K562 (cell line): Measurements from ENCODE around the gene MED16. TPM values are rescaled to one million over a fixed set of nuclear protein-coding genes. Genes with fewer than 3 reads are reported as not detected.
A peak's percentile ranks its signal among the peaks of the same experiment; 100 is the strongest.

Experiments used
- ATAC-seq: fragments of 200-7000 bp; cut with Tn5 transposase; 3 replicates; pipeline ENCODE4 v1.9.1; 2020; ENCODE audit warnings: moderate library complexity
- BruUV-seq: library from RNA; stranded (reverse); fragments of 400-500 nt; replicated peaks from 2 replicates; lab custom pipeline; 2021; lab: Mats Ljungman, UMichigan
- CTCF ChIA-PET: fragments of 300-600 bp; formaldehyde crosslinking; extraction: SDS; loops from one replicate; lab custom pipeline; 2021; ENCODE audit warnings: low intra/inter-chr PET ratio; lab: Yijun Ruan, JAX
- POLR2A ChIA-PET: fragments of 300-600, 350-650 bp; sonication (Branson Sonifier 250); formaldehyde crosslinking; extraction: SDS; loops from one replicate; lab custom pipeline; 2021; ENCODE audit warnings: antibody characterized with exemption, inconsistent platforms; lab: Yijun Ruan, JAX
- DNase-seq, 4 experiments: peaks; one replicate each; pipeline versions ENCODE4 v3.0.0 to v3.0.0-alpha.2; 2011 to 2018; ENCODE audit warnings: low spot score in 3 of 4, mixed read lengths in 3 of 4; ENCODE audit errors: extremely low read depth in 1 of 4
- FAIRE-seq: peaks from 2 replicates; lab custom pipeline; 2011; peaks lifted over from hg19 to GRCh38; lab: Jason Lieb, UNC
- H2AFZ ChIP-seq: 2 replicates; pipeline ENCODE4 v1.6.0; 2011; ENCODE audit warnings: low read depth, low read length, control low read depth, inconsistent platforms
- H3K27ac ChIP-seq: fragments of 200-600 bp; 3 replicates; pipeline ENCODE4 v1.8.0; 2011; ENCODE audit warnings: low read depth, mild to moderate bottlenecking, control low read depth, inconsistent platforms, low read length, moderate library complexity, mixed read lengths; ENCODE audit errors: extremely low read depth
- H3K27me3 ChIP-seq, 2 experiments: fragments of 300-600 bp in 1 of 2; 2 replicates in 1 of 2; 3 replicates in 1 of 2; pipeline versions ENCODE4 v1.6.0 to v1.8.0; 2011; ENCODE audit warnings: inconsistent platforms in 2 of 2, low read length in 2 of 2, mild to moderate bottlenecking in 1 of 2, mixed read lengths in 1 of 2, moderate library complexity in 1 of 2; ENCODE audit not compliant: control insufficient read depth in 2 of 2, insufficient read depth in 2 of 2
- H3K36me3 ChIP-seq: fragments of 300-600 bp; 3 replicates; pipeline ENCODE4 v1.8.0; 2011; ENCODE audit warnings: mild to moderate bottlenecking, low read length, inconsistent platforms; ENCODE audit not compliant: control insufficient read depth, insufficient read depth
- H3K4me1 ChIP-seq, 2 experiments: fragments of 200-600 bp in 1 of 2; replicated peaks in 1 of 2; 2 replicates in 1 of 2; 3 replicates in 1 of 2; pipeline versions ENCODE4 v1.5.1 to v1.8.0; 2011; ENCODE audit warnings: inconsistent platforms in 2 of 2, low read length in 2 of 2, mild to moderate bottlenecking in 1 of 2, mixed read lengths in 1 of 2, moderate library complexity in 1 of 2; ENCODE audit not compliant: control insufficient read depth in 2 of 2, insufficient read depth in 2 of 2
- H3K4me2 ChIP-seq: 2 replicates; pipeline ENCODE4 v1.6.1; 2011; ENCODE audit warnings: low read length, control low read depth, inconsistent platforms, mixed read lengths; ENCODE audit not compliant: insufficient read depth
- H3K4me3 ChIP-seq: fragments of 200-600 bp; sonication (generic), shearing (Covaris generic); 2 replicates; pipeline ENCODE4 v1.5.1; 2016; ENCODE audit warnings: control low read depth, inconsistent platforms
- H3K79me2 ChIP-seq: fragments of 200-600 bp; 3 replicates; pipeline ENCODE4 v1.8.0; 2011; ENCODE audit warnings: low read length, inconsistent platforms; ENCODE audit not compliant: control insufficient read depth, insufficient read depth
- H3K9ac ChIP-seq, 2 experiments: 2 replicates each; pipeline versions ENCODE4 v1.6.0 to v1.6.1; 2011; ENCODE audit warnings: low read depth in 2 of 2, low read length in 2 of 2, control low read depth in 1 of 2, inconsistent platforms in 1 of 2, mild to moderate bottlenecking in 1 of 2, mixed read lengths in 1 of 2; ENCODE audit not compliant: insufficient read depth in 1 of 2
- H3K9me1 ChIP-seq: one replicate; pipeline ENCODE4 v1.6.0; 2011; ENCODE audit warnings: inconsistent platforms, mild to moderate bottlenecking, low read length, moderate library complexity; ENCODE audit not compliant: control insufficient read depth, insufficient read depth
- H3K9me3 ChIP-seq: replicated peaks from 2 replicates; pipeline ENCODE4 v1.5.1; 2011; ENCODE audit warnings: low read depth, low read length, inconsistent platforms; ENCODE audit not compliant: control insufficient read depth, insufficient read depth
- H4K20me1 ChIP-seq: replicated peaks from 2 replicates; pipeline ENCODE4 v1.6.1; 2011; ENCODE audit warnings: low read length, inconsistent platforms, mixed read lengths; ENCODE audit not compliant: control insufficient read depth, insufficient read depth
- PHF21A ChIP-seq: fragments of 450-650 bp; IDR thresholded peaks from 2 replicates; pipeline ENCODE4 v1.6.1; 2017; ENCODE audit warnings: low read depth, borderline replicate concordance
- PTRF ChIP-seq: fragments of 450-650 bp; IDR thresholded peaks from 2 replicates; pipeline ENCODE4 v1.6.1; 2016; ENCODE audit warnings: mild to moderate bottlenecking, missing genetic modification characterization, missing compliant biosample characterization
- SMARCB1 ChIP-seq: IDR thresholded peaks from 2 replicates; pipeline ENCODE4 v1.6.1; 2011; ENCODE audit warnings: improper control_type of control experiment, low read depth; ENCODE audit not compliant: insufficient read length
- TAF1 ChIP-seq: IDR thresholded peaks from 2 replicates; pipeline ENCODE4 v1.6.1; 2011; ENCODE audit warnings: mild to moderate bottlenecking, low read length, moderate library complexity; ENCODE audit not compliant: insufficient read depth, control insufficient read depth, severe bottlenecking; ENCODE audit errors: extremely low read depth
- TBP ChIP-seq: optimal IDR thresholded peaks from 2 replicates; pipeline ENCODE3; 2011; ENCODE audit warnings: low read depth, low read length, improper control_type of control experiment
- TCF7 ChIP-seq: sonication (generic); IDR thresholded peaks from 2 replicates; pipeline ENCODE4 v1.6.1; 2016; ENCODE audit warnings: antibody characterized with exemption, borderline replicate concordance
- ZNF354B ChIP-seq: fragments of 250-450 bp; sonication (Bioruptor Pico); IDR thresholded peaks from 2 replicates; pipeline ENCODE4 v1.4.0; 2020
- whole genome bisulfite sequencing: fragments of 100-300 bp; shearing (Covaris generic); methylation state at CpG from one replicate; pipeline ENCODE4 v1.1.6; 2016; ENCODE audit warnings: low coverage, mixed read lengths; ENCODE audit not compliant: insufficient coverage; ENCODE audit errors: missing lambda C conversion rate; 5-methylcytosine and 5-hydroxymethylcytosine counted together
- in situ Hi-C: fragments of 300-500 bp; cut with MboI; formaldehyde crosslinking; loops from 4 replicates; pipeline ENCODE4 v1.15.0; 2018; ENCODE audit warnings: inconsistent platforms, mixed read lengths
- intact Hi-C: fragments of 100-400 bp; cut with micrococcal nuclease; formaldehyde crosslinking; loops from 2 replicates; pipeline ENCODE4 v1.14.2; 2022
- polyA plus RNA-seq, 8 experiments: library from polyadenylated mRNA; depleted of rRNA in 4 of 8; stranded (reverse) in 5 of 8; unstranded in 3 of 8; fragments of >200 nt; fragmentation: Nextera tagmentation in 2 of 8; fragmentation: Illumina TruSeq in 1 of 8; extraction: Ambion mirVana in 2 of 8; extraction: Trizol in 1 of 8; gene quantifications; 2 replicates each; pipeline versions ENCODE4 v1.2.1 to v1.2.3, GENCODE V29; 2011 to 2014; ENCODE audit warnings: inconsistent platforms in 1 of 8, missing spikeins in 1 of 8
- total RNA-seq, 7 experiments: library from RNA; depleted of rRNA in 6 of 7; stranded (reverse); fragments of >200 nt in 6 of 7; fragmentation: Illumina TruSeq in 2 of 7; extraction: Trizol in 2 of 7; gene quantifications; 2 replicates each; pipeline versions ENCODE4 v1.2.1 to v1.2.3, GENCODE V29; 2011 to 2021; ENCODE audit warnings: low replicate concordance in 1 of 7
- TF ChIP-seq, protein P1 (sequence below): fragments of 450-650 bp; IDR thresholded peaks from 2 replicates; pipeline ENCODE4 v1.6.1; 2016
- TF ChIP-seq, protein P2 (sequence below): fragments of 200-800 bp; sonication (Bioruptor generic); IDR thresholded peaks from 2 replicates; pipeline ENCODE4 v1.6.1; 2017; ENCODE audit warnings: missing genetic modification characterization, missing compliant biosample characterization
- TF ChIP-seq, protein P3 (sequence below): sonication (generic); formaldehyde crosslinking; IDR thresholded peaks from 2 replicates; pipeline ENCODE4 v1.8.0; 2023; ENCODE audit warnings: mild to moderate bottlenecking, missing genetic modification reagents
- TF ChIP-seq, protein P4 (sequence below): sonication (generic); formaldehyde crosslinking; IDR thresholded peaks from 2 replicates; pipeline ENCODE4 v1.8.0; 2022; ENCODE audit warnings: mild to moderate bottlenecking, missing genetic modification reagents

Gene MED16
- total and polyA plus RNA-seq, 9 of the 15 experiments (the other 6 are each of a cell fraction or from before 2014, with no cell fraction given), result 0.89 to 59.9 (median 8.6) TPM

- Histone ChIP-seq H3K9me1 (no peaks in the 10 kb centered on the region), H3K9me3 (no peaks in the 10 kb centered on the region), H4K20me1 (no peaks in the 10 kb centered on the region), H3K4me1 (peaks cover 6 to 68% of the 10 kb centered on the region in 2 experiments; a peak in 4 of 5 replicates), H3K36me3 (peaks cover 8% of the 10 kb centered on the region; the same call in 1 of the 3 replicates), H2AFZ (peak overlapping the region; percentile 83), H3K27me3 (no peaks in the 10 kb centered on the region), H3K4me2 (peak overlapping the region; percentile 84), H3K79me2 (peaks cover 41% of the 10 kb centered on the region), H3K27ac (peak overlapping the region; percentile 89), H3K9ac (peak overlapping the region; percentile 83 to 94), H3K4me3 (peak overlapping the region; percentile 65)
- POLR2A ChIA-PET, result interaction anchor here (0.6 to 1.0 kb wide), 4 partner anchors 10 to 120 kb away, joined by 3 to 4 read pairs (median 4); partner anchors contain the start of gene PTBP1
- intact Hi-C loops, result loop anchor here (1.0 kb wide), 1 partner anchor 146 kb away; no protein-coding TSS in a partner anchor
- peak; percentile 74 to 94 (median 83) for DNase-seq
- BruUV-seq, result TSS peak; percentile 78
- peak; percentile 87 for FAIRE-seq
- 0% methylated on average over 27 of the region's 35 CpGs for WGBS
- in situ Hi-C loops, result no loop called here
- CTCF ChIA-PET, result interaction anchor here (0.7 to 6.8 kb wide), 4 partner anchors 55 to 312 kb away, joined by 3 to 74 read pairs (median 8); no protein-coding TSS in a partner anchor
- peak; percentile 79 for ATAC-seq
- no peak for TF ChIP-seq PHF21A
- TF ChIP-seq, protein P1, sequence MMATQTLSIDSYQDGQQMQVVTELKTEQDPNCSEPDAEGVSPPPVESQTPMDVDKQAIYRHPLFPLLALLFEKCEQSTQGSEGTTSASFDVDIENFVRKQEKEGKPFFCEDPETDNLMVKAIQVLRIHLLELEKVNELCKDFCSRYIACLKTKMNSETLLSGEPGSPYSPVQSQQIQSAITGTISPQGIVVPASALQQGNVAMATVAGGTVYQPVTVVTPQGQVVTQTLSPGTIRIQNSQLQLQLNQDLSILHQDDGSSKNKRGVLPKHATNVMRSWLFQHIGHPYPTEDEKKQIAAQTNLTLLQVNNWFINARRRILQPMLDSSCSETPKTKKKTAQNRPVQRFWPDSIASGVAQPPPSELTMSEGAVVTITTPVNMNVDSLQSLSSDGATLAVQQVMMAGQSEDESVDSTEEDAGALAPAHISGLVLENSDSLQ, result peak; percentile 84
- TF ChIP-seq SMARCB1, result no peak
- TF ChIP-seq, protein P2, sequence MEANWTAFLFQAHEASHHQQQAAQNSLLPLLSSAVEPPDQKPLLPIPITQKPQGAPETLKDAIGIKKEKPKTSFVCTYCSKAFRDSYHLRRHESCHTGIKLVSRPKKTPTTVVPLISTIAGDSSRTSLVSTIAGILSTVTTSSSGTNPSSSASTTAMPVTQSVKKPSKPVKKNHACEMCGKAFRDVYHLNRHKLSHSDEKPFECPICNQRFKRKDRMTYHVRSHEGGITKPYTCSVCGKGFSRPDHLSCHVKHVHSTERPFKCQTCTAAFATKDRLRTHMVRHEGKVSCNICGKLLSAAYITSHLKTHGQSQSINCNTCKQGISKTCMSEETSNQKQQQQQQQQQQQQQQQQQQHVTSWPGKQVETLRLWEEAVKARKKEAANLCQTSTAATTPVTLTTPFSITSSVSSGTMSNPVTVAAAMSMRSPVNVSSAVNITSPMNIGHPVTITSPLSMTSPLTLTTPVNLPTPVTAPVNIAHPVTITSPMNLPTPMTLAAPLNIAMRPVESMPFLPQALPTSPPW, result peak; percentile 97
- no peak for TF ChIP-seq TCF7
- TF ChIP-seq TAF1, result peak; percentile 61
- no peak for TF ChIP-seq ZNF354B
- TF ChIP-seq, protein P3, sequence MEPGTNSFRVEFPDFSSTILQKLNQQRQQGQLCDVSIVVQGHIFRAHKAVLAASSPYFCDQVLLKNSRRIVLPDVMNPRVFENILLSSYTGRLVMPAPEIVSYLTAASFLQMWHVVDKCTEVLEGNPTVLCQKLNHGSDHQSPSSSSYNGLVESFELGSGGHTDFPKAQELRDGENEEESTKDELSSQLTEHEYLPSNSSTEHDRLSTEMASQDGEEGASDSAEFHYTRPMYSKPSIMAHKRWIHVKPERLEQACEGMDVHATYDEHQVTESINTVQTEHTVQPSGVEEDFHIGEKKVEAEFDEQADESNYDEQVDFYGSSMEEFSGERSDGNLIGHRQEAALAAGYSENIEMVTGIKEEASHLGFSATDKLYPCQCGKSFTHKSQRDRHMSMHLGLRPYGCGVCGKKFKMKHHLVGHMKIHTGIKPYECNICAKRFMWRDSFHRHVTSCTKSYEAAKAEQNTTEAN (CRISPR knock-in tag), result no peak
- peak; percentile 63 for TF ChIP-seq TBP
- TF ChIP-seq, protein P4, sequence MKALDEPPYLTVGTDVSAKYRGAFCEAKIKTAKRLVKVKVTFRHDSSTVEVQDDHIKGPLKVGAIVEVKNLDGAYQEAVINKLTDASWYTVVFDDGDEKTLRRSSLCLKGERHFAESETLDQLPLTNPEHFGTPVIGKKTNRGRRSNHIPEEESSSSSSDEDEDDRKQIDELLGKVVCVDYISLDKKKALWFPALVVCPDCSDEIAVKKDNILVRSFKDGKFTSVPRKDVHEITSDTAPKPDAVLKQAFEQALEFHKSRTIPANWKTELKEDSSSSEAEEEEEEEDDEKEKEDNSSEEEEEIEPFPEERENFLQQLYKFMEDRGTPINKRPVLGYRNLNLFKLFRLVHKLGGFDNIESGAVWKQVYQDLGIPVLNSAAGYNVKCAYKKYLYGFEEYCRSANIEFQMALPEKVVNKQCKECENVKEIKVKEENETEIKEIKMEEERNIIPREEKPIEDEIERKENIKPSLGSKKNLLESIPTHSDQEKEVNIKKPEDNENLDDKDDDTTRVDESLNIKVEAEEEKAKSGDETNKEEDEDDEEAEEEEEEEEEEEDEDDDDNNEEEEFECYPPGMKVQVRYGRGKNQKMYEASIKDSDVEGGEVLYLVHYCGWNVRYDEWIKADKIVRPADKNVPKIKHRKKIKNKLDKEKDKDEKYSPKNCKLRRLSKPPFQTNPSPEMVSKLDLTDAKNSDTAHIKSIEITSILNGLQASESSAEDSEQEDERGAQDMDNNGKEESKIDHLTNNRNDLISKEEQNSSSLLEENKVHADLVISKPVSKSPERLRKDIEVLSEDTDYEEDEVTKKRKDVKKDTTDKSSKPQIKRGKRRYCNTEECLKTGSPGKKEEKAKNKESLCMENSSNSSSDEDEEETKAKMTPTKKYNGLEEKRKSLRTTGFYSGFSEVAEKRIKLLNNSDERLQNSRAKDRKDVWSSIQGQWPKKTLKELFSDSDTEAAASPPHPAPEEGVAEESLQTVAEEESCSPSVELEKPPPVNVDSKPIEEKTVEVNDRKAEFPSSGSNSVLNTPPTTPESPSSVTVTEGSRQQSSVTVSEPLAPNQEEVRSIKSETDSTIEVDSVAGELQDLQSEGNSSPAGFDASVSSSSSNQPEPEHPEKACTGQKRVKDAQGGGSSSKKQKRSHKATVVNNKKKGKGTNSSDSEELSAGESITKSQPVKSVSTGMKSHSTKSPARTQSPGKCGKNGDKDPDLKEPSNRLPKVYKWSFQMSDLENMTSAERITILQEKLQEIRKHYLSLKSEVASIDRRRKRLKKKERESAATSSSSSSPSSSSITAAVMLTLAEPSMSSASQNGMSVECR (CRISPR knock-in tag), result peak; percentile 77
- no peak for TF ChIP-seq PTRF (tag)
Measured at GRCh38 chr19:916645-917322, 23.8 kb upstream of the MED16 start.
